CD4-positive, alpha-beta T cell treated with Interleukin-17A for 4 hours (primary cell): ENCODE data around the gene ZNF384.

Experiments used
- DNase-seq: peaks from one replicate; pipeline ENCODE4 v3.0.0-alpha.2; 2020; ENCODE audit warnings: mixed read lengths

Gene ZNF384

DNA sequence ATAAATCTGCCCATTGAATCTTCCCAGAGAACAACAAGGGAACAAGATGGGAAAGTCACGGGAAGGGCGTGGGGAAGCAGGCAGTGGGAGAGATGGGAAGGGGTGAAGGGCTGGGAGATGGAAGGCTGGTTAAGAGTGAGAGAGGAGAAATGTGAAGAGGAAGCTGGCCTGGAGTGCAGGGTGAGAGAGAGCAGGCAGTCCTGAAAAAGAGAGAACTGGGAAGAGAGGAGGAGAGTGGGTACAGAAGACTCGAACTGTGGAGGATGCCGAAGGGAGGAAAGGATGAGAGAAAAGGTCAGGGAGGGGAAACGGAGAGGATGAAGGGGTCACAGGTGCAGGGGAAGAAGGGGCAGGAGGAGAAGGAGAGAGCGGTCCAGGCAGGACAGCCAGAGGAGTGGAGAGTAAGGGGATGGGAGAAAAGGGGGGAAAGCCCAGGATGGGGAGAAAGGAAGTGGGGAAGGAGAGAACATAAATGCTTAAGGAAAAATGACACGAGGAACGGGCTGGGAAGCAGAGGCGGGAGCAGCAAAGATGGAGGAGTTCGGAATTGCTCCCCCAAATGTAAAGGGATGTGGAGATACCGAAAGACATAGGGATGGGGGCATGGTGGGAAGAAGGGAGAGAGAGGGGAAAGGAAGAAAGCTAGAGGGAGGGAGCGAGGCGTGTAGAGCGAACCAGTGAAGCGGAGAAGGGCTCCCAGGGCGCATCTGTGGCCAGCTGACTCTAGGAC lies 10.2 kb upstream of the ZNF384 start:
- no peak for DNase-seq

DNA sequence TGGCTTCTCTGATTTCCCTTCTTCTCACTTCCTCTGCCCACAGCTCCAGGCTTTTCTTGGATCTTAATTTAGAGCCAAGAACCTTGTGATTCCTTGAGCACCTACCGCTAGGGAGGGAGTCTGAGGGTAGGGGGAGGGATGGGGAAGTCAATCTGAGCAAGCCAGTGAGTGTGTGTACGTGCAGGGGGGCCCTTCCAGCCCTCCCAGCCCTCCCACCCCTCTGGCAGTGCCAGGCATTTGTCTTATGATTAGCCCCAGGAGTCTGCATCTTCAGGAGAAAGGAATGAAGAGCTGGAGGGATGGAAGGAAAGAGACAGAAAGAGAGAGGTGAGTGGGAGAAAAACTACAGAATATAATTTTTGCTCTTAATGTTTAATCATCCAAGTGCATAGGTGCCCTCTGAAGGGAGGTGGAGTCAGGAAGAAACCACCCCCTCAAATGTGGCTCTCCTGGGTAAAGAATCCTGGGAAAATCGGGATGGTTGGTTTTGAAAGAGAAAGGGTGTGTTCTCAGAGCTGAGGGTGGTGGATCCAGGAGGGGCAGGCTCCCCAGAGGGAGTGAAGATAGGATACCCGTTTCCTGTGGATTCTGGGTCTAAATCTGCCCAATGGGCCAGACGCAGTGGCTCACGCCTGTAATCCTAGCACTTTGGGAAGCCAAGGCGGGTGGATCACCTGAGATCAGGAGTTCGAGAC lies 9.3 kb upstream of the ZNF384 start:
- DNase-seq = no peak

DNA sequence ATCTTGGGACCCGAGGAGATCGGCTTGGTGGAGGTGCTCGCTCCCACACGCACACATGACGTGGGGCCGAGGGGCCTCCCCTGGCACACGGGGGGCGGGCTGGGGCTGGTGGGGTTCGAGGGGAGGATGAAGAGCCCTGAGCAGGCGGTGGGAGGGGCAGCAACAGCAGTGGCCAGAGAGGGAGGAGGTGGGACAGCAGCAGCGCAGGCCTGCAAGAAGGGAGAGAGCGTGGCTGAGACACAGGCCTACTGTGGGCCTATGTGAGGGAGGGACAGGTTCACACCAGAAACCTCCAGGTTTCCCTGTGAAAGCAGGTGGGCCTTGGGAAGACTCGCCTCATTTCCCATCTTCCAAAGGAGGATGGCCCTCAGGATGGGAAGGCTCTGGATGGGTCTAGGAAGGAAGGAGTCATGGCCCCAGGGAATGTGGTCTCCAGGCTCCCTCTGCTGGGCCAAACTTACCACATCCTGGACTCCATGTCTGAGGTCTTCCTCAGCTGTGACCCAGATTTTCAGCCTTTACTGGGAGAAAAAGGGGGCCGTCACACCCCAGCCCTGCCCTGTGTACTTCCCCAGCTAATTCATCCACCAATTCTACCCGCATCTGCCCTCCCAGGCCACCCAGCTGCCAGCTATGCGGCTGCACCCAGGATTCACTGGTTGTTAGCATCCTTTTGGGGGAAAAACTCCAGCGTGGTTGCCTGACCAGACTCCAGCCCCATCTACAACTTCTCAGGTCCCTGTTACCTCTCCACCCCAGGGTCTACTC lies 8.6 kb upstream of the ZNF384 start:
- DNase-seq = peak; percentile 24

DNA sequence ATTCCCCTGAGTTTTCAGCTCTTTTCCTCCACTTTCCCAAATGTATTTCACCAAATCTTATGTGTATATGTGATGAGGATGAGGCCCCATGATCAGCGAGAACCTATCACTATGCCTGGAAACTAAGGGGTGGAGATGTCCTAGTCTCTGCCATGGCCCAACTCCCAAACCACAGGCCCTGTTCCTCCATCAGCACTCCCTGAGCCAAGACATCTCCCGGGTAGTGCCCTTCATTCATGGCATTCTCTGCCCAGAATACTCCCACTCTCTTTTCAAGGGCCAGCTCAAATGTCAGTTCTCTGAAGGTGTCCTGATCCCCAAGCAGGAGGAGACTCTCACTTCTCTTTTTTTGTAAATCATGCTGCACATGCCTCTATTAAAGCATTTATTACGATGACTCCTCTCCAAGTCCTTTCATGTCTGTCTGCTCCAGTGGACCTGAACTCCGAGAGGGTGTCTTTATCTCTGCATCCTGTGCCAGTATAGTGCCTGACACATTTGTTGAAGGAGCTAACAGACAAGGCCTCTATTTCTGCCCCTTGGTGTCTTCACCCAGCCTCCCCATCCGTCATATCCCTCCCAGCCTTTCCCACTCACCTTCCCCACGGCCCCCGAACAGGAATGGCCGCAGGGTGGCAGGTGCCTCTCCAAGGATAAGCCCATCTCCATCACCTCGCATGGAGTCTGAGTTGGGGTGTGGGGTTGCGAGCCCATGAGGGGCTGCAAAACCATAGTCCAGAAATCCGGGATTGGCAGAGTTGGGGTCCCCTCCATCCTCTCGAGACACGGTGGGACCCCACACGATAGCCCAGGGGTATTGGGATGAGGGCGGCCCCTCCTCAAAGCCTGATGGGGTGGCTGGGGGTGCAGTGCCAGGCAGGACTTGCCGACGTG lies 7.8 kb upstream of the ZNF384 start:
- no peak for DNase-seq

DNA sequence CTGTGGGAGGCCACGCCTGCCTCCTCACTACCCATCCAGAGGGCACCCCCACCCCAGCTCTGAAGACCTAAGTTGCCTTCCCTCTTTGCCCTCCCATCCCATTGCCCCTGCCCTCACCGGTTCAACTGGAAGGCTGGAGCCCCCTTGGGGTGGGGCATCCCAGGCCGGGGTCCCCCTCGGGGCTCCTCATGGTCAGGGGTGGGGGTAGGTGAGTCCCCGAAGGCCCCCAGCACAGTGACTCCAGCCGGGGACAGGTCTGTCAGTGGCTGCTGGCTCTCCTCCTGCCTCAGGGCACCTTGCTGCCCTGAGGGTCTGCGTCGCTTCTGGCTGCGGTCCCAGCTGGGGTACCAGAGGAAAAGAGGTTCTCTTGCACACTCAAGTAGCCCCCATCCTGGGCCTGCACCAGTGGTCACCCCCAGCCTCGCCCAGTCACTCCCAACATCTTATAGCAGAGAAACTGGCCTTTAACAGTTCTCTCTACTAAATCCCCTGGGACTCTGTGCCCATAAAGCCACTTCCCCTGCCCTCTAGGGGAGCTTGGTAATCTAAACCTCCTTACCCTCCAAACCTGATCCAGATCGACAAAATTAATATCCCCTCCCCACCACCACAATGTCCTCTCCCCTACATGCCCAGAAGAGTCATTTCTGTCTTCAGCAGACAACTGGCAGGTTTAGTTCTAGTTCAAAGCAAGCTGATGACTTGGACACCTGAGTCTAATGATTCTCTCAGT lies 6.3 kb upstream of the ZNF384 start:
- DNase-seq = no peak

DNA sequence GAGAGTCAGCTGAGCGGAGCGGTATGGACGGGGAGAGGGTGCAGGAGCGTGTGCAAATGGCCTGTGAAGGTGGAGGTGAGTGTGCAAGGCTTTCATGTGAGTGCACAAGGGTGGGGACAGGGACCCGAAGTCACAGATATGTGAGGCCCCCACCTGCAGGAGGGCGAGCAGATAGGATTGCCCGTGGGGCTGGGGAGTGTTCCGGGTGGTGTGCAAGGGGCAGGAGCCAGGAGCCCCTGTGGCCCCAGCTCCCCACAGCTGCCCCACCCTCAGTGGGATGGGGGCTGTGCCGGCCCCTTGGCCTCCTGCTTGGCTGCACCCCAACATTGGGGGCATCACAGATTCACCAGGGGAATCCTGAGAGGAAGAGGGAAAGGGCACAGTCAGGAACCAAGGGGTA lies 5.5 kb upstream of the ZNF384 start:
- DNase-seq = no peak

DNA sequence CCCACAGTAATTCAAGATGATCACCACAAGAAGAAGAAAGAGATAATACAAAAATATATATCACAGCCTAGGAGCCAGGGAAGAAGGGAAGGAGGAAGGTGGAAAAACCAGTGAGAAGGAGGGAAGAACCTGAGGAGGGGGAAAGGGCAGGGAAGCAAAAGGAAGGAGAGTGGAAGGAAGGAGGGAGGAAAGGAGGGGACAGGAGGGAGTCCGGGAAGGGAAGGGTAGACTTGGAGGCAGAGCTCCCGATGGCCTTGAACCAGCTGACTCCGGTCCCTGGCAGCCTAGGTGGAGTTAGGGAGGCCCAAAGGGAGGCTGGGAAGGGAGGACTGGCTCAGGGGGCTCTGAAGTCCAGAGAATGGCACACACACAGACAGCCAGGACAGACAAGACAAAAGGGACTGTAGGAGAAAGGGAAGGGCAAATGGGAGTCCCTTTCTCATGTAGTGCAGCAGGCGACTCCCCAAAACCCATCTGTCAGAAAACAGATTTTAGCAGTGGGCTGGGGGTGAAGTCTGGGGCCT lies 4.7 kb upstream of the ZNF384 start:
- DNase-seq = no peak

DNA sequence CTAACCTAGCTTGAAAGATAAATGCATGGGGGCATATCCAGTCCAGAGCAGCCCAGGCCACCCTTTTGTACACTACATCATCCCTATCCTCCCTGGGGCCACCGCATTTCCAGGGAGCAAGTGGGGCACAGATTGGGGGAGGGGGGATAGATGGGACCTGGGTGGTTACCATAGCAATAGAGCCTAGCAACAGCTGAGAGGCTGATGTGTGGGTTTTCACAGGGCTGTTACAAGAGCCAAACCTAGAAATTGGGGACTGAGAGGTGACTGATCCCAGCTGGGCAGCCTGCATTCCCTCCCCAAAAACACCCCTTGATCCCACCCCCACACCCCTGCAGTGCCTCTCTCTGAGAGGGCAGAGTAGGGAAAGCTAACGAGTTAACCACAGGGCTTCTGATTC lies 3.7 kb upstream of the ZNF384 start:
- no peak for DNase-seq

DNA sequence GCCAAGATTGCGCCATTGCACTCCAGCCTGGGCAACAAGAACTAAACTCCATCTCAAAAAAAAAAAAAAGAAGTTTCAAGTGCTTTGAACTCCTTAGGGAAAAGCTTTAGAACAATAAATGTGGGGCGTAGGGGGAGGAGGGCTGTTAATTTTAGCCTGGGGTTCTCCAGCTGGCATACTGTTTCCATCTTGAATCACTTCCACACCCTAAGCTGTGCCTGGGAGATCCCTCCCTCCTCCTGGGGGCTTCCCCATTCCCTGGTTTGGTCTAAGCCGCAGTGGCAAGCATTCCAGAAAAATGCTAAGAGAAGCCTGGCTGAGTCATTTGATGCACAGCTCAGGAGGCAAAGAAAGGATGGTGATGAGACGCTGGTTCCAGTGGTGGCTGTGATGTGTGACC lies 2.3 kb upstream of the ZNF384 start:
- DNase-seq = no peak

DNA sequence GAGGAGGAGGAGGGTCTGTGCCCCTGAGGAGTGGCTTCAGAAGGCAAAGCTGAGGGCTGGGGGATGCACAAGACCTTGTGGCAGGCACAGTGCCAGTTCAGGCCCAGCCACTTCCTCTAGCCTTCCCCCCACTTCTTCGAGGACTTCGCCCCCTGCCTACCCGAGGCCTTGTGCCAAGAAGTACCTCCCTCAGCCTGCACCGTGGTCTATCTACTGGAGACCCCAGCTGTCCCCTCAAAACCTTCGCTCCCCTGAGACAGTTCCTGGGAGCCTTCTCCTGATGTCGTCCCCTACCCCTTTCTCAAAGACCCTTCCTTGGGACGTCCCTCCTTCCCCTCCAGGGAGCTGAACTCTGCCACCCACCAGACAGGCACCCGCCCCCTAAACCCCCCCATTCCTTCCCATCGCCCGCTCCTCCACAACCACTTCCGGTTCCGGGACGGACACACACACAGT lies 604 bp downstream of the ZNF384 start:
- DNase-seq = peak; percentile 50

DNA sequence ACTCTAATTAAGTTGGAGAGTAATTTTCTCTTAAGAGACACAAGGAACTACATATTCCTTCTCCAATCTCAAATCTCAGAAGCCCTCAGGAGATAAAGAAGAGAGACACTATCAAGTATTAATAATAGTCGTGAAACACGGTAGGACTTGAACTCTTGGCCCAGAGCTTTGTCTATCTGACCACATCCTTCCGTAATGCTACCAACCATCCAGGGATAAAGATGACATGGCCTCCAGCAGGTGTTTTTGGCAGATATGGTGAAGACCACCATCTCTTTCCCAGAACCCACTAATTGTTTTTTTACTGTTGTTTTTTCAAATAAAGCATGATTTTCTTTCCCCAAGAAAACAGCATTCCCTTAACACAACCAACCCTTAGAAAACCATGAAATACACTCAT lies 3.4 kb downstream of the ZNF384 start:
- no peak for DNase-seq

DNA sequence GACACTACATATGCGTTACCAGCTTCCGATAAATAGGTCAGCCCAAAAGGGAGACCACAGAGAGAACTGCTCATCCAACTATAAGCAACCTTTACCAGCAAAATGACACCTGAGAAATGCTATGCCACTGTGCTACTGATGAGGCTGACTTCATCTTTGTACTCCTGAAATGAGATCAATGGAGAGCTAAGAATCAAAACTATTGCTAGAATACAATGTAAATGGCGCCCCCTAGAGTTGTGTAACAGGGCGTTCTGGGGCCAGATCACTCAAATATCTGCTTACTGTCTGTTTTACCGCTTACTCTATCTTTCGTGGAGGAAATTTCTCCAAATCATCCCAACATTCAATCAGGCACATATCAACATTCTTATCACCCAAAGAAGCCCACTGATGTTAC lies 4.6 kb downstream of the ZNF384 start:
- peak; percentile 50 for DNase-seq

DNA sequence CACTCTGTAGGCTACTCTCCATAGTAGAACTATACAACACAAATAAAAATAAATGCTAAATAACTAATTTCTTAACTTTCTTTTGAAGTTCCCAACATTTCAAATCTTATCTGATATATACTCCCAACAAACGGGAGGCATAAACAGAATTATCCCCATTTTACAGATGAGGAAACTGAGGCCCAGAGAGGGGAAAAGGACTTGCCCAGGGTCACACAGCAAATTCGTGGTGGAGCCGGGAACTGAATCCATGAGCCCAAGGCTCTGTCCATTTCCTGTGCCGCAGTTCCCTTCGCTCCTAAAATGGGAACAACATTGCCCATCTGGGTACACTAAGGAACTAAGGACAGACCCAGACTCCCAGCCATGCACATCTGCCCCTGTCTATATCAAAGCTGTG lies 12.2 kb downstream of the ZNF384 start:
- DNase-seq = no peak

DNA sequence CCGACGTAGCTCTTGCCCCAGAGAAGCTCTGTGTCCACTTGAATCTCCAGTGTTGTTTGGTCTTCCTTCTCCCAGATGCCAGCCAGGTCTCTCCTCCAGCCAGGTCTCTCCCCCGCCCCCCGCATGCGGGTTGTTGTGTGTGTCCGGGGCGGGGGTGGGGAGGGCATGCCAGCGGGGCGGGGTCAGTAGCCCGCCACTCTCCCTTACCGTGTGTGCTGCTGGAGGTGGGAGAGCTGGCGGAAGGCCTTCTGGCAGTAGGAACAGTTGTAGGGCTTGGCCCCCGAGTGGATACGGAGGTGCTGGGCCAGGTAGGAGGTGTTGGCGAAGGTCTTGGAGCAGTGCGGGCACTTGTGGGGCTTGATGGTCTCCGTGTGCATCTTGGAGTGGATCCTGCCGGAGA lies 17.0 kb downstream of the ZNF384 start:
- DNase-seq = no peak

DNA sequence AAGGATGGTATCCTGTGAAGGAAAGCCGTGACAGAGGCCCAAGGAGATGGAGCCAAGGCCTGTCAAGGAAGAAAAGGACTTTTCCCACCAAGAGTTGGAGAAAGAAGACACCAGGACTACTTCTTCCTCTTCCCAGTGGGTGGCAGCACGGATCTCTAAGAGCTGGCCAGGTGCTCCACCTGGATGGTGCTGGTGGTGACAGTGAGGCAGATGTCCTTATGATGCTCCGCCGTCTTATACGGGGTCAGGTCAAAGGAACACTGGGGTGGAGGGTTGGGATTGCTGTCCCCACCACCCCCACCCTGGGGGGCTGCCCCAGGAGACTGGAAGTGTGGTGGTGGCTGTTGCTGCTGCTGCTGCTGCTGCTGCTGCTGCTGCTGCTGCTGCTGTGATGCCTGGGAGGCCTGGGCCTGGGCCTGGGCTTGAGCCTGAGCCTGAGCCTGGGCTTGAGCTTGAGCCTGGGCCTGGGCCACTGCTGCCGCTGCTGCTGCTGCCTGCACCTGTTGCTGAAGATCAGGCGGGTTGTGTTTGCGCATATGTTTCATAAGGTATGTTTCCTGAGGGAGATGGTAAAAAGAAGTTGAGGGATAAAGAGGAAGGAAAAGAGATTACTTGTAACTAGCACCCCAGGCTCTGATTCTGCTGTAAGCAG lies 21.5 kb downstream of the ZNF384 start:
- no peak for DNase-seq

DNA sequence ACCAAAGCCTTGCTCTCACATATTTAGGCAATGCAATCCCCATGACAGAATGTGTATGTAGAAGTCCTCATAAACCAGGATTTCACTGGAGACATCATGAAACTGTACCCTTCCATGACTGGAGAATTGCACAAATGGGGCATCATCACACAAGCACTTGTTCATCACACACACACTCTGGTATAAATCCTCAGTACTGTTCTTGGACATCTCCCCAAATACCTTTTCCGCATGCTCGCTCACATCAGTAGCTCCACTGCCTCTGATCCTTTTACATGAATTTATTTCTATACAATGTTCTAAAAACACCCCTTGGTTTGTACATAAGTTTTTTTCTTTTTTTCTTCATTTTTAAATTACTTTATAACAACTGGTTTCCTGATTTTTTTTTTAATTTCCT lies 23.0 kb downstream of the ZNF384 start:
- DNase-seq = no peak

DNA sequence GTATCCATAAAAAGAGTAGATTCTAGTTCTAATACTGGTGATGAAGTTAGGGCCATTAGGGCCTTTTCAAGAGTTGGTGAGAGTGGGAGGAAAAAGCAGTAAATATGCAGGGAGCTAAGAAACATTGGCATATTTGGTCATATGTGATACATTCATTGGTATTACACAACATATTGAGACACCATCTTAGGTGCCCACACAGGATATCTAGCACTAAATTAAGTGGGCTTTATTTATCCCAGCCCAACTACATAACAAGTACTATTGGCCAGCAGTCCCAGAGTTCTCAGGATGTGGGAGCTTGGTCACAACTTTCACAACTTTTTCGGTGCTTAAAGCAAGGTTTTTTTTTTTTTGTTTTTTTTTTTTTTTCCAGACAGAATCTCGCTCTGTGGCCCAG lies 24.3 kb downstream of the ZNF384 start:
- no peak for DNase-seq

DNA sequence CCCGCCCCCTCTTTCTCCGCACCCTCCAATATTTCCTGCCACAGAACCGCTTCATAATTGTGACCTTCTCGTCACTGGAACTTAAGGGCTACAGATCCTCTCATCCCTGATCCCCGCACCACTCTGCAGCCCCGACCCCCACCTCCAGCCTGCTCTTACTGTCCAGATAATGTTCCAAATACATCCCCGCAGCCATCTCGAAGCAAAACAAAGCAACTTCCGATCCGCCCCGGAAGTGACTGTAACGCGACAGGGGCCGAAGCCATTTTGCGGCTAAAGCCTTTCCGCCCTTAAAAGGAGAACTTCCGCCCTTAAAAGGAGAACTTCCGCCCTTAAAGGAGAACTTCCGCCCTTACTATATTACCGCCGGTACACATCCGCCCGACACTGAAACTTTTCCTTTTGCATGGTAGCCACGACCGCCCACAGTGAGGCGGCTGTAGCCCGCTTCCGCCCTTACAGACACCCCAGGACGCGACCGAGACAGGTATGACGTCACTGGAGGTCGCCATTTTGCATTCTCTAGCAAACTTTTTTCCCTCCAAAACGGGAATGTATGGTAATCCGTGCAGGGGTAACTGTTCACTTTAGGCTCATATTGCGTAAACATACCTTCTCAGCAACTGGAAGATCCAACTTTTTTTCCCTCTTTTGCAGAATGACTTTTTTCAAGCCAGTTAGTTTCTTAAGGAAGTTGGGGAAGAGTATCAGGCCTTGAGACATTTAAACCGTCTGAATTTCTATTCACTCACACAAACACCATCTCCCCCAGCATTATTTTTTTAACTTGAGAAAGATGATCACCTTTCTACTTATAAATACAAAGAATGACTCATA lies 26.1 kb downstream of the ZNF384 start, which contains the start of gene ING4:
Gene ING4, minus strand, starts transcription at position 214 of the 837 bp plus-strand sequence. Its CDS starts 18 bp downstream, at position 196.
- DNase-seq = peak; percentile 96

DNA sequence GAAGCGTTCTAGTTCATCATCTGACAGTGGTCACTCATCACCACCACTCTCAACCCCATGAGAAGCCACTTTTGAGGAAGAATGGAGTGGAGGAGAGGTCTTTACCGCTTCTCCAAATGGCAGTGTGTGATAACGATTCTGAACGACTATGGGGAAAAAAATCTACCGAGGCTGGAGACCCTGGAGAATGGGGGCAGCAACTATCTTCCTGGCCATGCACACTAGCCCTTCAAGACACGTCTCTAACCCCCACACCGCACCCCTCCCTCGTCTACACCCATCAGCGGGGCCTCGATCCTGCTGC lies 26.6 kb downstream of the ZNF384 start:
- no peak for DNase-seq

DNA sequence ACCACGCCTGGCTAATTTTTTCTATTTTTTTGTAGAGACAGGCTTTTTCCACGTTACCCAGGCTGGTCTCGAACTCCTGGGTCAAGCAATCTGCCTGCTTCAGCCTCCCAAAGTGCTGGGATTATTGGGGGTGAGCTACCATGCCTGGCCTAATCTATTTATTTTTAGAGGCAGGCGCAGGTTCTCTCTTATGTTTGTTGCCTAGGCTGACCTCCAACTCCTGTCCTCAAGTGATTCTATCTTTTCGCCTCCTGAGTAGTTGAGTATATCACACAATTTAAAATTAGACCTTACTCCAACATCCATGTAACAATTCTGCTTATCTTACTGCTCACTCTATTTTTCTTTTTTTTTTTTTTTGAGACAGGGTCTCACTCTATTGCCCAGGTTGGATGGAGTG lies 35.2 kb downstream of the ZNF384 start:
- no peak for DNase-seq
